ENCODE data around the gene RASL12.

RASL12 gene

GRCh38 chr15:65092911-65093792 lies 25.4 kb upstream of the RASL12 start:
- DNase-seq (ENCODE audit: low read depth): no peak

GRCh38 chr15:65091946-65092770 lies 24.4 kb upstream of the RASL12 start:
- no peak for DNase-seq (ENCODE audit: low read depth)

- no peak for DNase-seq (ENCODE audit: low read depth)
Measured at GRCh38 chr15:65089206-65089824, 21.5 kb upstream of the RASL12 start.

GRCh38 chr15:65088643-65089021 lies 20.8 kb upstream of the RASL12 start:
- no peak for DNase-seq (ENCODE audit: low read depth)

- DNase-seq (ENCODE audit: low read depth): no peak
Measured at GRCh38 chr15:65087873-65088642, 20.3 kb upstream of the RASL12 start.

GRCh38 chr15:65087411-65087810 lies 19.6 kb upstream of the RASL12 start:
- no peak for DNase-seq (ENCODE audit: low read depth)

- no peak for DNase-seq (ENCODE audit: low read depth)
Measured at GRCh38 chr15:65086680-65087111, 18.9 kb upstream of the RASL12 start.

GRCh38 chr15:65085990-65086679 lies 18.3 kb upstream of the RASL12 start:
- no peak for DNase-seq (ENCODE audit: low read depth)

GRCh38 chr15:65085207-65085753 lies 17.5 kb upstream of the RASL12 start:
- DNase-seq (ENCODE audit: low read depth): no peak

GRCh38 chr15:65084500-65085206 lies 16.9 kb upstream of the RASL12 start:
- no peak for DNase-seq (ENCODE audit: low read depth)

- DNase-seq (ENCODE audit: low read depth): no peak
Measured at GRCh38 chr15:65083262-65083701, 15.5 kb upstream of the RASL12 start.

- DNase-seq (ENCODE audit: low read depth): no peak
Measured at GRCh38 chr15:65082303-65082953, 14.6 kb upstream of the RASL12 start.

GRCh38 chr15:65081758-65082157 lies 14.0 kb upstream of the RASL12 start:
- no peak for DNase-seq (ENCODE audit: low read depth)

- no peak for DNase-seq (ENCODE audit: low read depth)
Measured at GRCh38 chr15:65081270-65081669, 13.5 kb upstream of the RASL12 start.

- no peak for DNase-seq (ENCODE audit: low read depth)
Measured at GRCh38 chr15:65079580-65079979, 11.8 kb upstream of the RASL12 start.

GRCh38 chr15:65077981-65078352 lies 10.2 kb upstream of the RASL12 start:
- DNase-seq (ENCODE audit: low read depth): no peak

GRCh38 chr15:65077291-65077980 lies 9.6 kb upstream of the RASL12 start:
- DNase-seq (ENCODE audit: low read depth): no peak

- DNase-seq (ENCODE audit: low read depth): no peak
Measured at GRCh38 chr15:65076486-65077290, 8.9 kb upstream of the RASL12 start, which contains the start of gene KBTBD13. Gene KBTBD13, plus strand, starts transcription at chr15:65076746. Its CDS starts 70 bp downstream, at chr15:65076816.
